Measurements from ENCODE around the gene RARS1.
A peak's percentile ranks its signal among the peaks of the same experiment; 100 is the strongest.
"Not testable (repeated sequence)": the region's sequence is repeated elsewhere in the genome, so short reads cannot be mapped to it uniquely, and the experiment has no call there.

The RARS1 gene

DNA sequence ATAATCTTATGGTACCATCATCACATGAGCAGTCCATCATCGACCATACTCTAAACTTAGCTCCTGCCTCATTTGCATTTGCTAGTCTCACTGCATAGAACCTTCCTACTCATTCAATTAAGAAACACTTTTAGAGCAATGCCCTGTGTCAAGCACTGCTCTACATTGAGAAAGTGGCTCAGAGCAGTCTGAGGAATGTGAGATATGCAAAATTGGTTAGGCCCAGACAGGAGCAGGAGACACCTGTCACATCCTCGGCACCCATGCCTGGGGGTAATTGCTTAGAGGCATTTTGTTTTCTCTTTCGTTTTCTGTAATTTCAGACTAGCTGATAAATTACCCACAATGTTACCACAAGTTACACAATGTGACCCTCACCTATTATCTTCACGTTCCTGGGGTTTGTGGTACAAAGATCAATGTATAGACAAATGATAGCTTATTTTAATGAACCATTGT is 4.9 kb upstream of the RARS1 start:
- no peak for DNase-seq

DNA sequence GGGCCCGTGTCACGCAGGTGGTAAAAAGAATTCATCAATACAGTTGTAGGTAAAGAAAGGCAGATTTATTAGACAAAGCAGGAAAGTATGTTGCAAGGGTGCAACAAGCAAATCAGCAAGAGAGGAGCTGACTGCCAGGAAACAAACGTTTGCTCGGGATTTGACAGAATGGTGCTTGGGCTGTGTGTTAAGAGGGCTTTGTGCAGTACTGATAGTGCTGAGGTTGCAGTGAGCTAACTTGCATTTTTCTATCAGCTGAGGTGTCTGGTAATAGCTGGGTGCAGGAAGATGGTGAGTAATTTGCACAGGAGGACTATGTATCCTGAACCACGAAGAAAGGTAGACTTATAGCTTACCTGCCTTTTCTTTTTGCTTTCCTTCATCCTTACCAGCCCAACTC is 3.9 kb upstream of the RARS1 start:
- no peak for DNase-seq

DNA sequence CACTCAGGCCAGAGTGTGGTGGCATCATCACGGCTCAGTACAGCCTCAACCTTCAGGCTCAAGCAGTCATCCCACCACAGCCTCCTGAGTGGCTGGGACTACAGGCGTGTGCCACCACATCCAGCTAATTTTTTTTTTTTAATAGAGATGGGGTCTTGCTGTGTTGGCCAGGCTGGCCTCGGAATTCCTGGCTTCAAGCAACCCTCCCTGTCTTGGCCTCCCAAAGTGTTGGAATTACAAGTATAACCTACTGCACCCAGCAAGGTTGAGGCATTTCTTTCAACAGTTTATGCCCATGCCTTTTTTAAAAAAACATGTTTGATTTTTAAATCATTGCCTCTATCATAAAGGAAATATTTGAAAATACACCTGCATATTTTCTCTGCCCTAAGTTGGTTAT is 2.8 kb downstream of the RARS1 start:
- DNase-seq, result no peak

DNA sequence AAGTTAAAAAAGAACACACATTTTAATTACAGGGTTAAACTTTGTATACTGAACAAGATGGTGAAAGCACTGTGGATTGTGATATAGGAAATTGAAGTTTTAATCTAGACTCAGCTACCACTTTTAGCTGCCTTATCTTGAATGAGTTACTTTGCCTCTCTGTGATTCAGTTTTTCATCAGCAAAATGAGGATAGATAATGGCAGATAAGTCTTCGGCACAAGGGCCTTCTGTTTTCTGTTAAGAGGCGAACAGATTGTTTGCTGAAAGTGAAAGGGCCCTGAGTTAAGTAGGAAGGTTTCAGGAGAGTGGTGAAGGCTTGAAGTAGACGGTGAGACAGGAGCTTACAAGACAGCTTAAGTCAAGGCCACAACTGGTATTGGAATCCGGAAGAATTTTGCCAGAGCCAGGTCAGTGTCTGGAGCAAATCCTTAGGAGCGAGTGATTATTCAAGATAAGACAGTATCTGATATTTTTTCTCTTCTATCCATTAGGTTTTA is 7.8 kb downstream of the RARS1 start:
- no peak for DNase-seq

DNA sequence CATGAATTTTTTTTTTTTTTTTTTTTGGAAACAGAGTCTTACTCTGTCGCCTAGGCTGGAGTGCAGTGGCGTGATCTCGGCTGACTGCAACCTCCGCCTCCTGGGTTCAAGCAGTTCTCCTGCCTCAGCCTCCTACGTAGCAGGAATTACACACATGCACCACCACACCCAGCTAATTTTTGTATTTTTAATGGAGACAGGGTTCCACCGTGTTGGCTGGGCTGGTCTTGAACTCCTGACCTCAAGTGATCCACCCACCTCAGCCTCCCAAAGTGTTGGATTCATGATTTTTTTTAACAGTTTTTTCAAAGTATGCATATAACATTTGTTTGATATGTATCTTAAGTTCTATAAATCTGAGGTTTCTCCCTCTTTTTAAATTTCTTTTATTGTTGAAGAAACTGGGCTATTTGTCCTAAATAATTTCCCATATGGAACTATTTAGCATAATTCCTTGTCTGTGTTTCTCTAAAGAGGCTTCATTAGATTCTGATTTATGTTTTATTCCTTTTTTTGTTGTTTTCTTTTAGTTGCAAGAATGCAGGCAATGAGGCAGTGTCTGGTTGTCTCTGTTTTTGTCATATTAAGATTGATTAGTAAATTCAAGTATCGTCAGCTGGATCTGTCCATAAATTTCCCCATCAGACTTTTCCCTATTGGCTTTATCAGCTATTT is 16.4 kb downstream of the RARS1 start:
- DNase-seq, result no peak

DNA sequence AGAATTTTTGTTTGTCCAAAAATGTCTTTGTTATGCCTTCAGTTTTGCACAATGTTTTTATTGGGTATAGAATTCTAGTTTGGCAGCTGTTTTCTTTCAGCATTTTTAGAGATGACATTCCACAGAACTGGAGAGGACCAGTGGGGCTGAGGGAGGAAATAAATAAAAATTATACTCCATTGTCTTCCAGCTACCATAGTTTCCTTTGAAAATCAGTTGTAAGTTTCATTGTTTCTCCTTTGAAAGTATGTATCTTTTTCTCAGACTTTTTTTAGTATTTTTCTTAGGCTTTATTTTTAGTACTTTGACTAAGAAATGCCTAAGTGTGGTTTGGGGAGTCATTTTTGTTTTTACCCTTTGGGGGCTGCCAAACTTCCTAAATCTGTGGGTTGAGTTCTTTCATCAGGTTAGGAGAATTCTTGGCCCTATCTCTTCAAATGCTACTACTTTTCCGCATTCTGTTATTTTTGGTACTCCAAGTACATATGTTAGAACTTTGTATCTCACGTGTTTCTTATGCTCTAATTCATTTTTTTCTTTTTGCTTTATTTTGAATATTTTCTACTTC is 27.7 kb downstream of the RARS1 start:
- no peak for DNase-seq

DNA sequence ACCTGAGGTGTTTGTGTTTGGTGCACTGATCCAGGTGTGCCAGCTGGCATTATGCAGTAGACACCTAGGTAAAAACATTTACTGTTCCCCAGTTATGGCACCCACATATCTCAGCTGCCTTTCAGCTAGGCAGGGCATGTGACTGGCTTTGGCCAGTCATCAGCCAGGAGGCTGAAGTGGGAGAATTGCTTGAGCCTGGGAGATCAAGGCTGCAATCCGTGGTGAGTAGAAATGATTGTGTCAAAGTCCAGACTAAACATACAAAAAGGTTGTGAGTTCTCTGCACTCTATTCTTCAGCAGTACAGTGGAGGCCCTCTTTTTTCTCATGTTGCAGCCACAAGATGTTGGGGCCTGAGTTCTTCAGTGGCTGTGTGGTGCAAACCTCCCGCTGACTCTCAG is 39.6 kb downstream of the RARS1 start:
- DNase-seq, result no peak

DNA sequence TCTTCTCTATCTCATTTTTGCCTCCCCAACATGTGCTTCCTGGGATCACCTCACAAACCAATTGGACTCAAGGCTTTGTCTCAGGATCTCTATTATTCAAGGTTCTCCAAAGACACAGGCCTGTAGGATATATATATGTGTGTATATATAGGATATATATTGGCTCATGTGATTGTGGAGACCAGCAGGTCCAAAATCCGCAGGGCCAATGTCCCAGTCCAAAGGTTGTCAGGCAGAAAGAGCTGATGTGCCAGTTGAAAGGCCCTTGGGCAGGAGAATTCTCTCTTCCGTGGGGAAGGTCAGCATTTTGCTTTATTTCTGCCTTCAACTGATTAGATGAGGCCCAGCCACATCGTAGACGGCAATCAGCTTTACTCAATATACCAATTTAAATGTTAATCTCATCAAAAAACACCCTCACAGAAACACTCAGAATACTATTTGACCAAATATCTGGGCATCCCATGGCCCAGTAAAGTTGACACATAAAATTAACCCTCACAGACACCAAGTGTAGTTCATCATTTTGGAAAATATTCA is 41.6 kb downstream of the RARS1 start:
- DNase-seq, result no peak

DNA sequence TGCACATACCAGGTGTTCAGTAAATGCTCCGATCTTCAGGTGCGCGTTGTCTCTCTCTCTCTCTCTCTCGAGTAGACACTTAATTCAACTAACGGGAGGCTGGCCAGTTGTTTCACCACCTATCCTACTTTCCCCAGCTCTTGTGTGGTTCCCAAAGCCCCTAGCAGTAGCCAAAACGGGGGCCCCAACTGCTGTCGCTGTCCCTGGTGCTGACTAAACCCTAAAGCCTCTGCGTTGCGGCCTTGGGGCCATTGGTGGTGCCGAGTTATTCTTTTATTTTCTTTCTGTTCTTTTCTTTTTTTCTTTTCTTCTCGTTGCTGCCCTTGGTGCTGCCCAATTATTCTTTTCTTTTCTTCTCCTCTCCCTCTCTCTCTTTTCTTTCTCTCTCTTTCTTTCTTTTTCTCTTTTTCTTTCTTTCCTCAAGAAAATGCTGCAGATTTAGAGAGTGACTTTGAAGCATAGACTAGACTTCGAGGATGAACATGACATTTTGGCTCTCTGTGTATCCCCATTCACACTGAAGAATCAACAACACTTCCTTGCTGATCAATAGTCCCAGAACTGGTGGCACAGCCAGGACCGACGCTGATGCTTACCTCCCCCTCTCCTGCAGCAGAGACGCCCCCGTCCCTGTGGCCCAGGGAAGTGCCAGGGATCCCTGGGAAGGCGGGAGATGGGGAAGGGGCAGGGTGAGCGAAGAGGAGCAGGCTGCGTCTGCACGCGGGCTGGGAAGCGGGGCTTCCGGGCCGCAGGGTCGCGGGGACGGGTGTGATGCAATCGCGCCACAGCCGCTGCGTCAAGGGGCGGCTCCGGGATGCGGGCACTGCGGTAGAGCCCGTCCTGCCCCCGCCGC is 42.5 kb downstream of the RARS1 start, which contains the start of gene FBLL1:
Gene FBLL1, plus strand, starts transcription at position 785 of the 853 bp plus-strand sequence. CDS start 200 bp downstream, outside the sequence.
- DNase-seq, result peak; percentile 14 to 41 (median 24)

DNA sequence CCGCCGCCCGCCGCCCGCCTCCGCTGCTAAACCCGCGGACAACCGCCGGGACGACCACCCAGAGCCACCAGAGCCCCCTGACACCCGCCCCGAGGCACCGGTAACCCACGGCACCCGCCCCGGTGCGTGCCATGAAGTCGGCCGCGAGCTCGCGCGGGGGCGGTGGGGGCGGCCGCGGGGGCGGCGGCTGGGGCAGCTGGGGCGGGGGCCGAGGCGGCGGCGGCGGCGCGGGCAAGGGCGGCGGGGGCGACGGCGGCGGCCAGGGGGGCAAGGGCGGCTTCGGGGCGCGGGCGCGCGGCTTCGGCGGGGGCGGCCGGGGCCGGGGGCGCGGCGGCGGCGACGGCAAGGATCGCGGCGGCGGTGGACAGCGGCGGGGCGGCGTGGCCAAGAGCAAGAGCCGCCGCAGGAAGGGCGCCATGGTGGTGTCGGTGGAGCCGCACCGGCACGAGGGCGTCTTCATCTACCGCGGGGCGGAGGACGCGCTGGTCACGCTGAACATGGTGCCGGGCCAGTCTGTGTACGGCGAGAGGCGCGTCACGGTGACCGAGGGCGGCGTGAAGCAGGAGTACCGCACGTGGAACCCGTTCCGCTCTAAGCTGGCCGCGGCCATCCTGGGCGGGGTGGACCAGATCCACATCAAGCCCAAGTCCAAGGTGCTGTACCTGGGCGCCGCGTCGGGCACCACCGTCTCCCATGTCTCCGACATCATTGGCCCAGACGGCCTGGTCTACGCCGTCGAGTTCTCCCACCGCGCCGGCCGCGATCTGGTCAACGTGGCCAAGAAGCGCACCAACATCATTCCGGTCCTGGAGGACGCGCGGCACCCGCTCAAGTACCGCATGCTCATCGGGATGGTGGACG is 43.3 kb downstream of the RARS1 start:
- DNase-seq, result peak in 3 of 4 experiments; percentile 2 to 18 (median 10)

DNA sequence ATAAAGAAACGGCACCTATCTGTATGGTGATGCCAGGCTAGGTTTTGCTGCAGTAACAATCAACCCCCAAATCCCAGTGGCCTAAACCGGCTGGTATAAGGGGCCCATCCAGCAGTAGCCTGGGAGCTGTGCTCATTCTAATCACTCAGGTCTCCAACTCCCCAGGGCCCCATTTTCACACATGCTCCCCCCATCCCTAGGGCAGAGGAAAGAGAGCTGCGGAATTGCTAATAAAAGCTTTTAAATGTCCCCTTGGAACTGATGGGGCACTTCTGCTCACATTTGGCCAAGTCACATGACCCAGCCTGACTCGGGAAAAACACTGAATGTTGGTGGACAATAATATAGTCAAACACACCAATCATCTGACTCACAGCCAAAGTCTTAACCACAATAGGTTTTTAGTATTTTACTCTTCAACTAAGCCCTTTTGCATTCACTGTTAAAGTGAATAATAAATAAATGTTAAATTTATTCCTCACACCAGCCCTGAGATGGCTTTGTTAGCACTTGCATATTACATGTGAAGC is 44.4 kb downstream of the RARS1 start:
- DNase-seq, result no peak

DNA sequence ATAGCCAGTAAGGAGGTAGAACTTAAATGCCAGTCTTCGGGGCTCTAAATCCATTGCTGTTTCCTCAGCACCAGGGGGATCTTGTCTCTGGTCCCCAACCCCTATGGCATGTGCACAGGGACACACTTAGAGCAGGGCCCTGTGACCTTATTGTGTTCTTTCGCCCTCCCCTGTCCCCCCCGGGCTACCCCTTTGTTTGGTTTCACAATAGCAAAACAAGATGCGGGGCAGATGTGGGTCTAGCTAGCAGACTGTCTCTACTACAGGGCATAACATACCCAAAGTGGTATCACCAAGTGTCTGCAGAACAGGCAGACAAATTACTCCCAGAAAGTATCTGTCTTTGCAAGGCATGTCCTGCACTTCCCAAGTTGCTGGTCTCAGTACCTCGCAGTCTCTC is 44.9 kb downstream of the RARS1 start:
- DNase-seq, result no peak

DNA sequence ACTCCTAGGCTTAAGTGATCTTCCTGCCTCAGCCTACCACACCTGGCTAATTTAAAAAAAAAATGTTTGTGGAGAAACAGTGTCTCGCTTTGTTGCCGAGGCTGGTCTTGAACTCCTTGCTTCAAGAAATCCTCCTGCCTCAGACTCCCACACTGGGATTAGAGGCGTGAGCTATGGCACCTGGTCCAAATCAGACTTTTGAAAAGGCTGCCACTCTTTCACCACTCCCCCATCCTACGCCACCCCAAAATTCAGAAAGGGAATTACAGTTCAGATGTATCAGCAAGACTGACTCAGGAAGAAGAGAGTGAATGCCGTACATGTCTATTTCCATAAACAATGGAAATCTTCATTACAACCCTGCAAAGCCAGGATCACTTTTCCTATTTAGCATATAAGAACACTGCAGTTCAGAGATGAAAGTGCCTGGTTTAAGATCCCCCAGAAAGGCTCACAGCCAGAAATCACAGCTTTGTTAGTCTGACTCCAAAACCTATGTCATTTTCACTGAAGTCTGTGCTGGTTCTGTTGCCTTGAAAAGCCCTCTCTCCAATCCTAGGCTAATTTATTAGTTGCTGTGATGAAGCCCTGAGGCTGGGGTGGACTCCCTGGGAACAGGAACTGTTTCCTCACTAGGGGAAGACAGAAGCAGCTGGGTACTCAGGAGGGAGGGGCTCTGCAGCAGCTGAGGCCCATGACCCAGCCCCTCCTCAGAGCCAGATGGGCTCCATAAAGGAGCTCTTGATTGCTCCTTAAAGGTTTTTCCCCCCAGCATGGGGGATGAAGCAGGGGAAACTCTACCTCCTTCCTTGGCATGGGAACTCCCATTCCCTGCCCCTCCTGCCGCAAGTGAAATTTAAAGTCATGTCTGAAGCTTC is 46.0 kb downstream of the RARS1 start:
- no peak for DNase-seq

DNA sequence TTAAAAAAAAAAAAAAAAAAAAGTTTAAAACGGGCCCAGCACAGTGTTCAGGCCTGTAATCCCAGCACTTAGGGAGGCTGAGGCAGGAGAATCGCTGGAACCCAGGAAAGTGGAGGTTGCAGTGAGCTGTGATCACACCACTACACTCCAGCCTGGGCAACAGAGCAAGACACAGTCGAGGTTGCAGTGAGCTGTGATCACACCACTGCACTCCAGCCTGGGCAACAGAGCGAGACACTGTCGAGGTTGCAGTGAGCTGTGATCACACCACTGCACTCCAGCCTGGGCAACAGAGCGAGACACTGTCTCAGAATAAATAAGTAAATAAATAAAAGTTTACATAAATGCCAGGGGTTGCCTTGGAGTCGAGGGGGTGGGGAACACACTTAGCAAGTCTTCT is 48.1 kb downstream of the RARS1 start:
- DNase-seq, result not testable (repeated sequence)

DNA sequence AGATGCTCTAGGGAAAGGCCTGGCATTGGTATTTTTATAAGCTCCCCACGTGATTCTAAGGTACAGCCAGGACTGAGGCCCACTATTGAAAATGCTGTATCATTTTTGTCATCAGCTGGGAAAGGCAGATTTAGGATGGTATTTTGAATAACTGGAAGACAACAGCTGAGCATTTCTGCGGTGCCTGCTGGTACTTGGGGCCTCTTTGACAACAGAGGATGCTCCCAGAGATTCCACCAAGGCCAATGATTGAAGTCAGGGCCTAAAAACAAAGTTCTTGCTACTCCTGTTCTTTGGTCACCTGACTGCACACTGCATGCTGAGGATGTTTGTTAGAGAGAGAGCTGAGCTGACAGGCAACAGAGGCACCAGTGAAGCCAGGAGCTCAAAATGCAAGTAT is 50.9 kb downstream of the RARS1 start:
- DNase-seq, result no peak

DNA sequence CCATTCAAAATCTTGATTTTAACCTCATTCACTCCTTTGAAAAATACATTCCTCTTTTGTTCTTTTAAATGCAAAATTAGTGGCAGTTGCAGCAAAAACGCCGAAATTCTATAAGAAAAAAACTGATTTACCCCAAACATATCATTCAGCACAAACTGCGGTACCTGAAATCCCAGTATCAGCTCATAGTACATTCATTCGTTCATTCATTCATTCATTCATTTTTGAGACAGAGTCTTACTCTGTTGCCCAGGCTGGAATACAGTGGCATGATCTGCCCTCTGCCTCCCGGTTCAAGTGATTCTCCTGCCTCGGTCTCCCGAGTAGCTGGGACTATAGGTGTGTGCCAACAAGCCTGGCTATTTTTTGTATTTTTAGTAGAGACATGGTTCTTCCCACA is 63.3 kb downstream of the RARS1 start:
- no peak for DNase-seq

DNA sequence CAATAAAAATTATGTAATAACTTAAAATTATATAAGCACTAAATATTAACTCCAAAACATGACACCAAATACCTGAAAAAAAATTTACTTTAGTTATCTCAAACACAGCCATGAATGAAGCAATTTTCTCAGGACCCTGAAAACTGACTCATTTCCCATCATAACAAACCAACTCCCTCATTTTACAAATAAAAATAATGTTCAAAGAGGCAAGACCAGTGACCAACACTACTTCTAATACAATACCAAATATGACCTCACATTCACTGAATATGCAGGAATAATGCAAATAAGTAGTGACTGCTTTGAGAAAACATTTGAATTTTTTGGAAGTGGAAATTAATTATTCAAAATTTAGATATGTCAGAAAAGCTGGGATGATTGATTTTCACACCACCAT is 64.4 kb downstream of the RARS1 start:
- DNase-seq, result no peak

DNA sequence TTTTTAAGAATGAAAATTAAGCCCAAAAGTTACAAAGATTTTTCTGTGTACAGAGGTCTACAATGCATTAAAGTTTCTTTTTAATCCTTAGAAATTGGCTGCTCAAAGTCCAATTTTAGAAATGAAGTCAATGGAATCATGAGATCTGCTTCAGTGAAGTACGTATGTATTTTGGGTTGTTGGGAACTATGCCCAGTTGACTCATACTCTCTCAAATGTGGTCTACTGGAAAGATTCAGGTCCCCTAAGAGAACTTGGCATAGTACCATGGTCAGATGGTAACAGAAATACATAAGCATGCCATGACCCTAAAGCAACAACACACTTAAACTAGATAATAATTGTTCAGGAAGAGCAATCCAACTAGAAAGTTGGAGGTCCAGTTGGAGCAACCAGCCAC is 65.9 kb downstream of the RARS1 start:
- no peak for DNase-seq

DNA sequence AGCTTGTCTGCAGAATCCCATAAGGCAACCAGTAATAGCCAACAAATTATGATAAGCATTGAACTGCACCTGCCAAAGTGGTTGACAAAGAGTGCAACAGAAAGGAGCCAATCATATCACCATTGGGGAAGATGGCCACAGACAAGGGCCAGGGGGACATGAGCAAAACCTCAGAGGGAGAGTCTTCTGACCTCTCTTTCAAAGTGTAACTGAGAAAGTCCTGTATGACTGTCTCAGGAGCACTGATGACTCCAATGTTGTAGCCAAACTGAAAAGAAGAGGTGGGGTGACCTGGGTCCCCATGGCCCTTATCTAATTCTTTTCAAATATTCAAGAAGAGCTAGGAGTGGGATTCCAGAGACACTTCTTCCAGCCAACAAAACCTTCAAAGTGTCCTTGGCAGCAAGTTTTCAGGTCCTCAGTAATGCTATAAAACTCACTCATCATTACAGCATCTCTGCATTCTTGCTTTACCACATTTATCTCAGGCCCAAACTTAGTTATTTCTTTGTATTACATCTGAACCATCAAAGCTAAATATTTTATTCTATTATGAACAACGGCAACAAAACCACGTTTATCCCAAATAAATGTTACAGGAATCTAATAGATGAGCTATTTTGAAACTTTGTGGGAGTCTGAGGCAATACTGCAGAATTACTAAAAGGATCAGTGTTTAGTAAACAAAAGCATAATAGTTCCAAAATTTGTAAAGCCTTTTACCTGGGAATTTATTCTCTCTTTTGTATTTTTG is 67.3 kb downstream of the RARS1 start:
- DNase-seq, result no peak

DNA sequence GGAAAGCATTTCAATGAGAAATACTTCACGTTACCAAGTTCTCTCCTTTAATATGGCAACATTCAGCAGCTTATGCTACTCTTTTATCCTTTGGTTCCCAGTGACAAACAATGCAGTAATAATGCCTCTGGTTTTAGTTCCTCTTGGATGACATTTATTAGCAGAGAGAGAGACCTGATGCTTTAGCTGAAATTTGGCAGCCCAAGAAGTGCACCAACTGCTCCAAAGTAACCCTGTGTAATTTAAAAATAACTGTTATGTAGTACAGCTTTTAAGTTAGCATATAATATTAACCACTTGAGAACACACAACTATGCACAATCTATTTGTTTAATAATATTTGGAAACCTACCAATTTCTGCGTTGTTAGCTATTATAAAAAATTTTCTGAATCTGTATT is 71.1 kb downstream of the RARS1 start:
- DNase-seq, result no peak

Measured in suppressor macrophage (primary cell).